IPS-11a (cell line): ENCODE measurements around the gene FARS2.

Experiments used
- H3K4me3 ChIP-seq: one replicate; pipeline ENCODE4 v1.5.1; 2013; ENCODE audit warnings: low read depth, low read length, control low read depth

FARS2 gene

DNA sequence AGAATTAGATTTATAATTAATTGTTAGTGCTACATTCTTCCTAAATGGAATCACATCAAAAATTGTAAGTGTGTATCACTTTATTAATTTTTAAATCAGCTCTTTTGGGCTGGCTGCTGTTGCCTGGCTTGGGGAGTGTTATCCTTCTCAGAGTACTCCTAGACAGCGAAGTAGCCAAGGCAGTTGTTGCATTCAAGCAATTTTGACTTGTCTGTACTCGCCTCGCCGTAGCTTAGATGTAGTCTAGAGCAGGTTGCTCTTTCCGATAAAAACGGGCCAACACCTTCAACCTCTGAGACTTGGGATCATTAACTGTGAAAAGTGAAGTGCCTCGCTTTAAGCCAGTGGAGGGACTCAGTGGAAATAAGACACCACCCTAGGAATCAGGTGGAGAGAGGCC is 151.3 kb downstream of the FARS2 start:
- H3K4me3 ChIP-seq = no peak overlapping the region

DNA sequence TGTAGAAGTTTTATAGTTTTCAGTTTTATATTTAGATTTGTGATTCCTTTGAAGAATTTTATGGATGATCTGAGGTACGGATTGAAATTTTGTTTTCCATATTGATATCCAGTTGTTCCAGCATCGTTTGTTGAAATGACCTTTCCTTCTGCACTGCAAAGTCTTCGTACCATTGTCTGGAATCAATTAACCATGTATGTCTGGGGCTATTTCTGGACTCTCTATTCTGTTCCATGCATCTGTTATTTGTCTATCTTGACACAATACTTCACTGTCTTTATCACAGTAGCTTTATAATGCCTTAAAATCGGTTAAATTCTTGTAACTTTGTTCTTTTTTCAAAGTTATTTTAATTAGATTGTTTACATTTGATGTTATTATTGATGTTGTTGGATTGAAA is 154.9 kb downstream of the FARS2 start:
- no peak overlapping the region for H3K4me3 ChIP-seq

GRCh38 chr6:5422321-5422915 is 161.1 kb downstream of the FARS2 start:
- no peak overlapping the region for H3K4me3 ChIP-seq

- H3K4me3 ChIP-seq = no peak overlapping the region
These were observed 161.9 kb downstream of the FARS2 start for GRCh38 chr6:5423251-5423650.

DNA sequence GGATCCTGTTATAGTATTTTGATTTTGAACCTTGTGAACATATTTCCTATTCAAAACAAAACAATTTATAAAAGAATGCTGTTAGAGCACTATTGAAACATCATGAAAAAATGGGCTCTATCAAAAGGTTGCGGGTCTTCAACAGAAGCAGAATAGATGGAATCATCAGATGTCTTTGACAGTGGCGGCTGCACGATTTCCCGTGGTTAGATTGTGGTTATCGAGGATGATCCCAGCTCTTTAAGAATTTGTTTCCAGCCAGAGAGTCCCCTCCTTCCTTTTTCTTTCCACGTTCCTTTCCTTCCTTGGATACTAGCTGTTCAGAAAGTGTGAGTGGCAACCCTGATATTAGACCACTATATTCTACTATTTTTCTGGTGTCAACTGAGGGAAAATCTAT is 163.4 kb downstream of the FARS2 start:
- H3K4me3 ChIP-seq = no peak overlapping the region

- H3K4me3 ChIP-seq = no peak overlapping the region
These were observed 164.0 kb downstream of the FARS2 start for GRCh38 chr6:5425267-5425666.

GRCh38 chr6:5425797-5426196 is 164.5 kb downstream of the FARS2 start:
- H3K4me3 ChIP-seq = no peak overlapping the region

- no peak overlapping the region for H3K4me3 ChIP-seq
These were observed 166.3 kb downstream of the FARS2 start for GRCh38 chr6:5427586-5427985.

- no peak overlapping the region for H3K4me3 ChIP-seq
These were observed 172.0 kb downstream of the FARS2 start for GRCh38 chr6:5433324-5433723.

- H3K4me3 ChIP-seq = no peak overlapping the region
These were observed 174.1 kb downstream of the FARS2 start for GRCh38 chr6:5435449-5435848.

GRCh38 chr6:5438922-5439584 is 177.7 kb downstream of the FARS2 start:
- H3K4me3 ChIP-seq = no peak overlapping the region

DNA sequence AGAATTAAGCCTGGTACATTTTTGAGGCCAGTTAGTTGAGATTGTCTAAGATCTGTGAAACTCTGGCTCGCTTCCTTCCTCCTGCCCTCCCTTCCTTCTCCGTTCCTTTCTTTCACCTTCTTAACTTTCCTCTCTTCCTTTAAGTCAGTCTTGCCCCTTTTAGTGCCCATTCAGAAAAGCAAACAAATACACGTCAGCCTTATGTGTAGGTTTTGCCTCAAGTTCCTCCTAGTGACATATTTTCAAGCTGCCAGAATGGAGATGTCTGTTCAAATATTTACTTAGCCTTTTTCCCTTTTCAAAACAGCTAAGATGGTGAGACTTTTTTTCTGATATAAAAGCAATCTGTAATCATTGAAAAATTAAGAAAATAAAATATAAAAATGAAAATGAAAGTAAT is 178.4 kb downstream of the FARS2 start:
- H3K4me3 ChIP-seq = no peak overlapping the region

- H3K4me3 ChIP-seq = no peak overlapping the region
These were observed 181.0 kb downstream of the FARS2 start for GRCh38 chr6:5442319-5442718.

GRCh38 chr6:5442916-5443315 is 181.6 kb downstream of the FARS2 start:
- no peak overlapping the region for H3K4me3 ChIP-seq

DNA sequence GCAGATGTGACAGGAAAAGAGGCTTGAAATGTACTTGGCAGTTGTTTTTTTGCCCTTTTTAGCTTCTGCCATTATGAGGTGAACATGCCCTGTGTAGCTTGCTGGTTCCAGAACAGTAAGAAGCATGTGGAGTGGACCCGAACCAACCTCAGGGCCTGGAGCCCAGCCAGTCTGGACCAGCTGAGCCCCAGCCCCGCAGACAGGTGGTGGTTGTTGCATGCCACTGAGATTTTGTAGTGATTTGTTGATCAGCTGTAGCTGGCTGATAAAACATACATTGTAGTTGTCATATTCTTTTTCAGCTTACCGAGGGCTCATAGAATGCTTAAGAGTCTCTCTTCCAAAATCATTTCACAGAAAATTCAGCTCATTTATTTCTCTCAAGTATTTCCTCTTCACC is 182.2 kb downstream of the FARS2 start:
- H3K4me3 ChIP-seq = no peak overlapping the region

DNA sequence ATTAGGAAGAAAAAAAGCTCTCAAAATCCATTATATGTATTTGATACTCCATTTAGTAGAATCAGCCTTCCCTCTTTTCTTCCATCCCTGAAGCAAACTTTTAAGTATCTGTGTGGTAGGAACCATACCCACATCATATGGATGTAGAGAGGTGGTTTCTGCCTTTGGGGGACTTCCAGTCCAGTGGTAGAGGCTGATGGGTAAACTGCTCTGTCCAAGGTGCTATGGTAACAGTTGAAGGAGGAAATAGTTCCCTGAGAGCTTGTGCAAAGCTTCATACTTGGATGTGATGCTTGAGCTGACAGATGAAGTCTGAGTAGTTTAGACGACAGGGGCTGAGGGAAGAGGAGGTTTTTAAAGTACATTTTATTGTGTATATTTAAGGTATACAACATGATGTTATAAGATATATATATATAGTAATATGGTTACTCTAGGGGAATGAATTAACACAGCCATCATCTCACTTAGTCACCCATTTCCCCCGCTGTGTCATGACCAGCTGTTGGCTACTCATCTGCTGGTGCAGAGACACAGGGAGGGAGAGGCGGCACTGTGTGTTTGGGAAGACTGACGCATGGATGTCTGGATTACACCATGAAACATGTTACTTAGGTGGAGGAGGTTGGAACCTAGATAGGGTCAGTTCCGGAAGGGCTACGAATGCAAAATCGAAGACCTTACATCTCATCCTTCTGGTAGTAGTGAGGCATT is 185.2 kb downstream of the FARS2 start:
- no peak overlapping the region for H3K4me3 ChIP-seq

DNA sequence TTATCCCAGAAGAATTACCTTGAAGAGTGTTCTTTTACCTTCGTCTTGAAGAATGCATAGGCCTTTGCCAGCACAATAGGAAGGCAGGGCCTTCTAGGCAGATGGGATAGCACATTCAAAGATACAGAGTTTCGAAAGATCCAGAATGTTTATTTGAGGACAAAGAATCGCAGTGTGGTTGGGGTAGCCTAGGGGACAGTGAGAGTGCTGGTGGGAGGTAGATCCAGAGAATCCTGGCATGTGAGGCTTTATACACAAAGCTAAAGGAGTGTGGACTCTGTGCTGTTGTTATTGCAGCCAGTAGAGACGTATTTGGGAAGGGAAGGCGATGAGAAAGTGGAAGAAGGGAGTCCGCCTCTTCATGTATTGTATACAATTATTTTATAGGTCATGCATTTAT is 186.6 kb downstream of the FARS2 start:
- H3K4me3 ChIP-seq = no peak overlapping the region

GRCh38 chr6:5450073-5450472 is 188.8 kb downstream of the FARS2 start:
- H3K4me3 ChIP-seq = no peak overlapping the region

GRCh38 chr6:5453546-5453945 is 192.2 kb downstream of the FARS2 start:
- no peak overlapping the region for H3K4me3 ChIP-seq

- H3K4me3 ChIP-seq = no peak overlapping the region
These were observed 193.8 kb downstream of the FARS2 start for GRCh38 chr6:5455142-5455541.

GRCh38 chr6:5457041-5457440 is 195.7 kb downstream of the FARS2 start:
- no peak overlapping the region for H3K4me3 ChIP-seq

GRCh38 chr6:5457983-5458683 is 196.8 kb downstream of the FARS2 start:
- H3K4me3 ChIP-seq = no peak overlapping the region
